ENCODE data around the gene SLC2A4. TPM values are rescaled to one million over a fixed set of nuclear protein-coding genes. Genes with fewer than 3 reads are reported as not detected.

The SLC2A4 gene
- polyA plus RNA-seq, 2 of the 4 experiments (the other 2 are of a cell fraction) = 0.16 to 0.17 TPM

- Histone ChIP-seq H3K4me1 (peaks cover 55% of the 10 kb centered on the region), H3K9me3 (no peaks in the 10 kb centered on the region), H3K4me3 (peak overlapping the region; percentile 75), H3K27ac (peak overlapping the region; percentile 88 to 95), H3K4me2 (peak overlapping the region; percentile 90)
- peak; percentile 9 to 21; a peak in 4 of 6 replicates for ATAC-seq
- no peak for FAIRE-seq
- DNase-seq (ENCODE audit: low read depth in 1 of 2, low spot score in 1 of 2) = peak in 1 of 2 experiments; percentile 46
- POLR2A ChIA-PET = interaction anchor here (0.5 to 4.0 kb wide), 8 partner anchors 8 to 403 kb away, joined by 3 to 22 read pairs (median 4); partner anchors contain the start of genes NEURL4 and TMEM256
- CTCF ChIA-PET = interaction anchor here (0.8 to 6.1 kb wide), 13 partner anchors 8 to 246 kb away, joined by 3 to 58 read pairs (median 5); partner anchors contain the start of gene SLC2A4
- no peak for TF ChIP-seq CTCF (IDR thresholded peaks at IDR 0.05)
- no peak for TF ChIP-seq TP53 (CRISPR knock-in tag; IDR thresholded peaks at IDR 0.05)
- no peak for TF ChIP-seq HES2 (IDR thresholded peaks at IDR 0.05)
- no peak for TF ChIP-seq SMC3 (IDR thresholded peaks at IDR 0.05)
- TF ChIP-seq ZSCAN20 (CRISPR knock-in tag; IDR thresholded peaks at IDR 0.05) = no peak
- TF ChIP-seq TFCP2L1 (CRISPR knock-in tag; IDR thresholded peaks at IDR 0.05) = peak; percentile 7; the same call in 1 of the 2 replicates
- no peak for TF ChIP-seq FOSB (CRISPR knock-in tag; IDR thresholded peaks at IDR 0.05)
- TF ChIP-seq MAZ (IDR thresholded peaks at IDR 0.05; ENCODE audit: borderline replicate concordance, low read depth, low read length) = no peak
- TF ChIP-seq HOXA7 (CRISPR knock-in tag; IDR thresholded peaks at IDR 0.05) = no peak
- TF ChIP-seq RNF2 (IDR thresholded peaks at IDR 0.05; ENCODE audit: borderline replicate concordance, low read depth) = no peak
- 0 out of 2 replicates have a peak, but pooled peaks have one; percentile 1 for TF ChIP-seq GATA3 (IDR thresholded peaks at IDR 0.05; ENCODE audit: borderline replicate concordance)
- no peak for TF ChIP-seq CBX8 (IDR thresholded peaks at IDR 0.05)
- no peak for TF ChIP-seq JUNB (IDR thresholded peaks at IDR 0.05)
- no peak for TF ChIP-seq RARB (CRISPR knock-in tag; IDR thresholded peaks at IDR 0.05)
- peak; percentile 20 for TF ChIP-seq CHD2 (IDR thresholded peaks at IDR 0.05; ENCODE audit: low read length, partially characterized antibody)
- TF ChIP-seq EHMT2 (IDR thresholded peaks at IDR 0.05; ENCODE audit: low read depth) = no peak
- 38% methylated on average over 9 of the region's 9 CpGs for WGBS (ENCODE audit: missing lambda C conversion rate)
Measured at GRCh38 chr17:7313890-7314718, 32.6 kb downstream of the SLC2A4 start.

- ChIA-PET POLR2A (interaction anchor here (0.5 to 4.0 kb wide), 4 partner anchors 15 to 404 kb away, joined by 3 to 22 read pairs (median 7); partner anchors contain the start of genes ACAP1 and NEURL4), CTCF (interaction anchor here (0.8 to 6.1 kb wide), 8 partner anchors 8 to 245 kb away, joined by 3 to 58 read pairs (median 5); no protein-coding TSS in a partner anchor)
- Histone ChIP-seq H3K4me2 (peak within 1 kb of the TSS; percentile 90), H3K9me3 (no peaks in the 10 kb centered on the region), H3K27ac (peak within 1 kb of the TSS; percentile 88 to 95), H3K4me3 (peak within 1 kb of the TSS; percentile 75), H3K4me1 (peaks cover 47% of the 10 kb centered on the region)
- FAIRE-seq = no peak
- WGBS (ENCODE audit: missing lambda C conversion rate) = under 1% methylated on average over 58 of the region's 95 CpGs
- peak; percentile 77 to 82 for ATAC-seq
- DNase-seq (ENCODE audit: low read depth in 1 of 2, low spot score in 1 of 2) = peak; percentile 93 to 95
- TF ChIP-seq RAD21 (conservative IDR thresholded peaks at IDR 0.05 in 1 of 2, IDR thresholded peaks at IDR 0.05 in 1 of 2) = no peak; a peak in 2 of 5 replicates
- TF ChIP-seq TFCP2L1 (CRISPR knock-in tag; IDR thresholded peaks at IDR 0.05) = peak; percentile 89
- TF ChIP-seq CHD4 (IDR thresholded peaks at IDR 0.05; ENCODE audit: borderline replicate concordance) = no peak
- TF ChIP-seq MYC (IDR thresholded peaks at IDR 0.05; ENCODE audit: borderline replicate concordance, low read length) = peak; percentile 59; the same call in 1 of the 2 replicates
- no peak for TF ChIP-seq CEBPB (IDR thresholded peaks at IDR 0.05)
- TF ChIP-seq SREBF2 (IDR thresholded peaks at IDR 0.05) = no peak
- TF ChIP-seq ZNF302 (CRISPR knock-in tag; IDR thresholded peaks at IDR 0.05) = no peak
- peak; percentile 90 for TF ChIP-seq REST (IDR thresholded peaks at IDR 0.05)
- no peak for TF ChIP-seq FOXS1 (CRISPR knock-in tag; IDR thresholded peaks at IDR 0.05)
- peak; percentile 64; the same call in 1 of the 2 replicates for TF ChIP-seq BHLHE40 (IDR thresholded peaks at IDR 0.05; ENCODE audit: low read depth, low read length)
- no peak for TF ChIP-seq HES2 (IDR thresholded peaks at IDR 0.05)
- peak; percentile 77 for TF ChIP-seq E2F6 (IDR thresholded peaks at IDR 0.05; ENCODE audit: borderline replicate concordance, low read depth)
- TF ChIP-seq HOXA7 (CRISPR knock-in tag; IDR thresholded peaks at IDR 0.05) = peak; percentile 75; the same call in 1 of the 2 replicates
- no peak for TF ChIP-seq CBX8 (IDR thresholded peaks at IDR 0.05)
- peak; percentile 58; the same call in 1 of the 2 replicates for TF ChIP-seq EHF (CRISPR knock-in tag; IDR thresholded peaks at IDR 0.05)
Measured at GRCh38 chr17:7314719-7315569, 33.4 kb downstream of the SLC2A4 start, which contains the start of gene GPS2. Gene GPS2, minus strand, starts transcription at chr17:7315360. Its CDS starts 308 bp downstream, at chr17:7315052.
